HEK293 (cell line): ENCODE data around the gene RSBN1L.
A peak's percentile ranks its signal among the peaks of the same experiment; 100 is the strongest.
"Not testable (repeated sequence)": the region's sequence is repeated elsewhere in the genome, so short reads cannot be mapped to it uniquely, and the experiment has no call there.

Experiments
- CTCF ChIA-PET: fragments of 350-600 bp; formaldehyde crosslinking; extraction: SDS; loops from one replicate; lab custom pipeline; 2021; ENCODE audit warnings: antibody characterized with exemption; lab: Yijun Ruan, JAX
- POLR2A ChIA-PET: fragments of 300-600 bp; formaldehyde crosslinking; extraction: SDS; loops from one replicate; lab custom pipeline; 2020; ENCODE audit warnings: antibody characterized with exemption, inconsistent platforms; lab: Yijun Ruan, JAX
- H3K27ac ChIP-seq: fragments of 200-500 bp; sonication (Bioruptor generic); 2 replicates; pipeline ENCODE4 v1.5.1; 2014; ENCODE audit warnings: low read depth, low read length, control low read depth, inconsistent platforms; ENCODE audit errors: extremely low read depth
- H3K36me3 ChIP-seq, 2 experiments: fragments of 200-500 bp in 1 of 2; sonication (Bioruptor generic) in 1 of 2; 1 replicate in 1 of 2; 2 replicates in 1 of 2; pipeline ENCODE4 v1.5.1; 2014 to 2017; ENCODE audit warnings: inconsistent platforms in 2 of 2, low read length in 2 of 2; ENCODE audit not compliant: control insufficient read depth in 2 of 2, insufficient read depth in 1 of 2
- H3K4me1 ChIP-seq: fragments of 200-500 bp; sonication (Bioruptor generic); 2 replicates; pipeline ENCODE4 v1.5.1; 2014; ENCODE audit warnings: mild to moderate bottlenecking, low read length, inconsistent platforms; ENCODE audit not compliant: control insufficient read depth, insufficient read depth
- H3K4me3 ChIP-seq: 2 replicates; pipeline ENCODE4 v1.5.1; 2011; ENCODE audit warnings: low read depth, mild to moderate bottlenecking, control low read depth, low read length, moderate library complexity
- H3K9me3 ChIP-seq: fragments of 200-500 bp; sonication (Bioruptor generic); 2 replicates; pipeline ENCODE4 v1.5.1; 2014; ENCODE audit warnings: low read depth, low read length, inconsistent platforms; ENCODE audit not compliant: control insufficient read depth, insufficient read depth
- BCL11B ChIP-seq: fragments of 450-650 bp; formaldehyde crosslinking; IDR thresholded peaks from 2 replicates; pipeline ENCODE4 v1.5.1; 2016; ENCODE audit warnings: low read depth, missing biosample characterization, missing genetic modification characterization
- HOXD13 ChIP-seq: sonication (generic); formaldehyde crosslinking; IDR thresholded peaks from 2 replicates; pipeline ENCODE4 v1.8.0; 2022; ENCODE audit warnings: missing genetic modification reagents, borderline replicate concordance
- OSR2 ChIP-seq: fragments of 450-650 bp; formaldehyde crosslinking; IDR thresholded peaks from 2 replicates; pipeline ENCODE4 v1.5.1; 2016; ENCODE audit warnings: missing biosample characterization, missing genetic modification characterization
- PRDM4 ChIP-seq: fragments of 450-650 bp; formaldehyde crosslinking; IDR thresholded peaks from 2 replicates; pipeline ENCODE4 v1.5.1; 2017; ENCODE audit warnings: missing biosample characterization, missing genetic modification characterization
- PRDM6 ChIP-seq: fragments of 450-650 bp; formaldehyde crosslinking; IDR thresholded peaks from 2 replicates; pipeline ENCODE4 v1.5.1; 2017; ENCODE audit warnings: missing biosample characterization, missing genetic modification characterization
- WT1 ChIP-seq: fragments of 450-650 bp; formaldehyde crosslinking; IDR thresholded peaks from 2 replicates; pipeline ENCODE4 v1.5.1; 2016; ENCODE audit warnings: missing biosample characterization, missing genetic modification characterization
- ZBTB17 ChIP-seq: fragments of 450-650 bp; formaldehyde crosslinking; IDR thresholded peaks from 2 replicates; pipeline ENCODE4 v1.5.1; 2016; ENCODE audit warnings: missing biosample characterization, missing genetic modification characterization
- ZNF114 ChIP-seq: fragments of 450-650 bp; formaldehyde crosslinking; IDR thresholded peaks from 2 replicates; pipeline ENCODE4 v1.5.0; 2017; ENCODE audit warnings: missing biosample characterization, missing genetic modification characterization
- ZNF121 ChIP-seq: fragments of 450-650 bp; formaldehyde crosslinking; IDR thresholded peaks from 2 replicates; pipeline ENCODE4 v1.5.1; 2016; ENCODE audit warnings: missing biosample characterization, missing genetic modification characterization
- ZNF157 ChIP-seq: fragments of 450-650 bp; formaldehyde crosslinking; IDR thresholded peaks from 2 replicates; pipeline ENCODE4 v1.5.1; 2016; ENCODE audit warnings: missing biosample characterization, missing genetic modification characterization
- ZNF18 ChIP-seq: fragments of 450-650 bp; formaldehyde crosslinking; IDR thresholded peaks from 2 replicates; pipeline ENCODE4 v1.5.1; 2016; ENCODE audit warnings: missing biosample characterization, missing genetic modification characterization
- ZNF239 ChIP-seq: fragments of 450-650 bp; formaldehyde crosslinking; IDR thresholded peaks from 2 replicates; pipeline ENCODE4 v1.5.1; 2016; ENCODE audit warnings: missing biosample characterization, missing genetic modification characterization
- ZNF248 ChIP-seq: fragments of 450-650 bp; formaldehyde crosslinking; IDR thresholded peaks from 2 replicates; pipeline ENCODE4 v1.5.1; 2017; ENCODE audit warnings: missing biosample characterization, missing genetic modification characterization
- ZNF280D ChIP-seq: fragments of 450-650 bp; formaldehyde crosslinking; IDR thresholded peaks from 2 replicates; pipeline ENCODE4 v1.5.1; 2016; ENCODE audit warnings: missing biosample characterization, missing genetic modification characterization
- ZNF366 ChIP-seq: fragments of 450-650 bp; formaldehyde crosslinking; conservative IDR thresholded peaks from 2 replicates; pipeline ENCODE4 v1.5.1; 2016; ENCODE audit warnings: missing biosample characterization, missing genetic modification characterization
- ZNF37A ChIP-seq: fragments of 450-650 bp; IDR thresholded peaks from 2 replicates; pipeline ENCODE4 v1.5.1; 2018; ENCODE audit warnings: missing biosample characterization, missing genetic modification characterization
- ZNF404 ChIP-seq: fragments of 450-650 bp; formaldehyde crosslinking; IDR thresholded peaks from 2 replicates; pipeline ENCODE4 v1.5.1; 2017; ENCODE audit warnings: missing biosample characterization, missing genetic modification characterization
- ZNF596 ChIP-seq: fragments of 450-650 bp; IDR thresholded peaks from 2 replicates; pipeline ENCODE4 v1.5.0; 2018; ENCODE audit warnings: missing biosample characterization, mild to moderate bottlenecking, missing genetic modification characterization, moderate library complexity
- ZNF830 ChIP-seq: fragments of 450-650 bp; IDR thresholded peaks from 2 replicates; pipeline ENCODE4 v1.5.0; 2018; ENCODE audit warnings: missing biosample characterization, missing genetic modification characterization, low read depth, mild to moderate bottlenecking, moderate library complexity
- ZSCAN5A ChIP-seq: fragments of 450-650 bp; formaldehyde crosslinking; IDR thresholded peaks from 2 replicates; pipeline ENCODE4 v1.5.1; 2016; ENCODE audit warnings: missing biosample characterization, missing genetic modification characterization

Gene RSBN1L

GRCh38 chr7:77702968-77703472 lies 6.8 kb downstream of the RSBN1L start:
- Histone ChIP-seq H3K4me3 (no peak overlapping the region), H3K36me3 (peaks cover 0 to 12% of the 10 kb centered on the region in 2 experiments; a peak in 2 of 3 replicates), H3K4me1 (peaks cover 9% of the 10 kb centered on the region), H3K27ac (no peak overlapping the region), H3K9me3 (no peaks in the 10 kb centered on the region)
- POLR2A ChIA-PET, result interaction anchor here (0.5 kb wide), 1 partner anchor 13 kb away, joined by 4 read pairs; no protein-coding TSS in a partner anchor
- TF ChIP-seq PRDM6 (no peak), ZSCAN5A (tag by site-specific recombination) (no peak)
- CTCF ChIA-PET, result interaction anchor here (2.3 kb wide), 1 partner anchor 56 kb away, joined by 6 read pairs; no protein-coding TSS in a partner anchor

GRCh38 chr7:77703669-77704068 lies 7.4 kb downstream of the RSBN1L start:
- H3K4me1 ChIP-seq, H3K27ac ChIP-seq, H3K9me3 ChIP-seq, H3K4me3 ChIP-seq, POLR2A ChIA-PET: not testable (repeated sequence)
- 0 out of 2 replicates have a peak, but pooled peaks have one; percentile 17 for TF ChIP-seq ZNF121 (tag by site-specific recombination)
- H3K36me3 ChIP-seq, result peaks cover 0 to 12% of the 10 kb centered on the region in 2 experiments; a peak in 2 of 3 replicates
- CTCF ChIA-PET, result interaction anchor here (2.3 kb wide), 1 partner anchor 56 kb away, joined by 6 read pairs; no protein-coding TSS in a partner anchor

GRCh38 chr7:77707504-77707992 lies 11.3 kb downstream of the RSBN1L start:
- ChIA-PET CTCF (interaction anchor here (0.6 kb wide), 1 partner anchor 19 kb away, joined by 3 read pairs; no protein-coding TSS in a partner anchor), POLR2A (interaction anchor here (0.9 kb wide), 1 partner anchor 11 kb away, joined by 3 read pairs; the partner anchor contains the start of gene RSBN1L)
- Histone ChIP-seq H3K4me3 (no peak overlapping the region), H3K4me1 (no peaks in the 10 kb centered on the region; the same call in 1 of the 2 replicates), H3K9me3 (no peaks in the 10 kb centered on the region), H3K27ac (no peak overlapping the region), H3K36me3 (peaks cover 0 to 16% of the 10 kb centered on the region in 2 experiments; a peak in 2 of 3 replicates)
- TF ChIP-seq BCL11B (no peak), ZNF121 (tag by site-specific recombination) (no peak), ZNF280D (tag by site-specific recombination) (no peak), ZNF114 (no peak), ZNF366 (tag by site-specific recombination) (no peak), ZNF157 (tag by site-specific recombination) (no peak), OSR2 (tag by site-specific recombination) (no peak), ZNF404 (no peak), ZNF596 (tag by site-specific recombination) (no peak), ZNF37A (no peak), ZNF248 (tag by site-specific recombination) (no peak), PRDM4 (tag by site-specific recombination) (no peak), ZNF830 (tag by site-specific recombination) (no peak), WT1 (no peak), ZNF18 (tag by site-specific recombination) (no peak), ZBTB17 (no peak), ZNF239 (tag by site-specific recombination) (no peak), HOXD13 (CRISPR knock-in tag) (no peak)
